Thyroid gland (tissue), 4 donors: ENCODE measurements around the gene KIF27. TPM values are rescaled to one million over a fixed set of nuclear protein-coding genes. Genes with fewer than 3 reads are reported as not detected.
A peak's percentile ranks its signal among the peaks of the same experiment; 100 is the strongest.
"Not testable (repeated sequence)": the region's sequence is repeated elsewhere in the genome, so short reads cannot be mapped to it uniquely, and the experiment has no call there.

Experiments
- DNase-seq, 2 donors: peaks; one replicate each; pipeline ENCODE4 v3.0.0-alpha.2; 2019
- H3K27ac ChIP-seq, 3 donors: fragments of 200-600 bp; sonication (generic); 1 replicate in 2 of 3; 2 replicates in 1 of 3; pipeline ENCODE4 v1.5.1; 2016 to 2019; ENCODE audit warnings: mild to moderate bottlenecking in 1 of 3, moderate library complexity in 1 of 3
- H3K27me3 ChIP-seq: fragments of 200-600 bp; sonication (generic); one replicate; pipeline ENCODE4 v1.5.1; 2019
- H3K36me3 ChIP-seq, 2 donors: fragments of 200-600 bp; sonication (generic); one replicate each; pipeline ENCODE4 v1.5.1; 2016 to 2019
- H3K4me1 ChIP-seq, 2 donors: fragments of 200-600 bp; sonication (generic); one replicate each; pipeline ENCODE4 v1.5.1; 2017 to 2019
- H3K4me3 ChIP-seq, 3 donors: fragments of 200-600 bp; sonication (generic); replicated peaks in 1 of 3; 1 replicate in 2 of 3; 2 replicates in 1 of 3; pipeline ENCODE4 v1.5.1; 2016; ENCODE audit warnings: mild to moderate bottlenecking in 1 of 3
- H3K9me3 ChIP-seq: fragments of 200-600 bp; sonication (generic); one replicate; pipeline ENCODE4 v1.5.1; 2017
- POLR2A ChIP-seq, 2 donors: fragments of 450-650 bp; IDR thresholded peaks; one replicate each; pipeline ENCODE4 v1.6.1; 2017; ENCODE audit warnings: antibody characterized with exemption in 2 of 2, mild to moderate bottlenecking in 2 of 2, moderate library complexity in 1 of 2
- WGBS, 2 donors: methylation state at CpG; one replicate each; pipeline ENCODE4 v1.1.5; 2017; 5-methylcytosine and 5-hydroxymethylcytosine counted together
- intact Hi-C: fragments of 100-400 bp; cut with DNase I; formaldehyde crosslinking; loops from one replicate; pipeline ENCODE4 v1.15.1; 2023
- total RNA-seq, 4 donors: library from RNA; depleted of rRNA; stranded (reverse); fragments of >200 nt; gene quantifications; one replicate each; pipeline ENCODE4 v1.2.3, GENCODE V29; 2016
- TF ChIP-seq, protein P1 (sequence below), 6 experiments: fragments of 200-600 bp in 3 of 6; fragments of 450-650 bp in 3 of 6; sonication (generic) in 3 of 6; IDR thresholded peaks; one replicate each; pipeline ENCODE4 v1.5.1; 2016 to 2019; ENCODE audit warnings: antibody characterized with exemption in 6 of 6, mild to moderate bottlenecking in 2 of 6, inconsistent platforms in 1 of 6, moderate library complexity in 1 of 6

The KIF27 gene
- total RNA-seq, 4 donors from 2014 or later = 17.6 to 28.2 (median 19.2) TPM

DNA sequence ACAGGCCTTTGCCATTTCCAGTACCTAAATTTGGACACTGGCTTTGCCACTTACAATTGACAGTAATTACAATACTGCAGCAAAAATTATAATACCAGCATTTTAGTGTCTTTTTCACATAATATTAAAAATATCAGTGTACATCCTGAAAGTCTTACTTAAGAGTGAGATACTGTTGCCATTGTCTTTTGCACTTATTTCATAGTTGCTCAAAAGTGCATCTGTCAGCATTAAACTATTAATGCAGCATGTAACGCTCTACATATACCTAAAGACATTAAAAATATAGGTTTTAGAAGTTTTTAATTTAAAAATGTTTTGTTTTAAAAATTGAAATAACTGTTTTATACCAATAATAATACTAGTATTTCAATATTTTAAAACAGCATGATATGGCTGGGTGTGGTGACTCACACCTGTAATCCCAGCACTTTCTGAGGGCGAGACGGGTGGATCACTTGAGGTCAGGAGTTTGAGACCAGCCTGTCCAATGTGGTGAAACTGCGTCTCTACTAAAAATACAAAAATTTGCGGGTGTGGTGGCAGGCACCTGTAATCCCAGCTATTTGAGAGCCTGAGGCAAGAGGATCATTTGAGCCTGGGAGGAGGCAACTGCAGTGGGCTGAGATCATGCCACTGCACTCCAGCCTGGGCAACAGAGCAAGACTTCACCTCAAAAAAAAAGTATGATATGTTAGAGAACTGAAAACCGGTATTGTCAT is 39.4 kb downstream of the KIF27 start:
- intact Hi-C loops, H3K9me3 ChIP-seq: not testable (repeated sequence)

DNA sequence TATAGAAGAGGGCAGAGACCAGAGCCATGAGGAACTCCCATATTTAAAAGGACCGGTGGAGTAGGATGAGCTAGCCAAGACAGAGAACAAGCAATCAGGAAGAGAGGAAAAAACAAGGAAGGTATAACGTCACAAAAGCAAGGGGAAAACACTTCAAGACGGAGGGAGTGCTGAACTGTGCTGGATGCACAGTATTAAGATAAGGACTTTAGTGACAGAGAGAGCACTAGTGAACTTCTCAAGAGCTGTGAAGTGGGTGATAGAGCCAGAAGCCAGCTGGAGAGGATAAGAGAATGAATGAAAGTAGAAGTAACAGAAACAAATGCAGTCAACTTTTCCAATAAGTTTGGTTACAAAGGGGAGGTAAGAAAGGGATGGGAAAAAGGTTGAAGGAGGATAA is 45.7 kb downstream of the KIF27 start:
- DNase-seq, intact Hi-C loops: not testable (repeated sequence)

More for the DNA sequence above, 39.4 kb downstream of the KIF27 start:
- H3K4me1 ChIP-seq, H3K27me3 ChIP-seq, H3K27ac ChIP-seq, H3K36me3 ChIP-seq, DNase-seq, H3K4me3 ChIP-seq: not testable (repeated sequence)
- 97 to 99% methylated on average over 6 of the region's 6 CpGs for WGBS, 2 donors

DNA sequence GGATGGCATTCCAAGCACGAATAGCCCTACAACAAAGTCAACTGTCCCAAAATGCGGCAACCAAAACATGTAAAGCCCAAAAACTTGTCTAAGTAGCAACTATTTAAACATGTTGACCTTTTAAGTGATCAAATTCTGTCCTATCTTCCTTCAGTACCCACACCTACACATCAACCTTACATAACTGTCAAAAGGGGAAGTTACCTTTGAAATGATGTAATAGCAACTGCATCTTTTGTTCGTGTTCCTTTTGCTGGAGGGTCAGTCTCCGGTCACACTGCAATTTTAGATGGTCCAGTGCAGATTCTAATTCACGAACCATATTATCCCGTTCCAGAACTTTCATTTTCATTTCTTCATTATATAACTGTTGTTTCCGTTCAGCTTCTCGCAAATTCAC is 71.3 kb downstream of the KIF27 start:
- H3K27ac ChIP-seq, DNase-seq, H3K36me3 ChIP-seq, intact Hi-C loops, H3K9me3 ChIP-seq, H3K4me3 ChIP-seq, H3K4me1 ChIP-seq, H3K27me3 ChIP-seq: not testable (repeated sequence)
- 92 to 96% methylated on average over 8 of the region's 8 CpGs for WGBS, 2 donors

More for the DNA sequence above, 45.7 kb downstream of the KIF27 start:
- H3K27me3 ChIP-seq, H3K9me3 ChIP-seq, H3K36me3 ChIP-seq, H3K4me1 ChIP-seq, H3K27ac ChIP-seq, H3K4me3 ChIP-seq: not testable (repeated sequence)
- WGBS, 2 donors = 65 to 79% methylated on average over 3 of the region's 3 CpGs

DNA sequence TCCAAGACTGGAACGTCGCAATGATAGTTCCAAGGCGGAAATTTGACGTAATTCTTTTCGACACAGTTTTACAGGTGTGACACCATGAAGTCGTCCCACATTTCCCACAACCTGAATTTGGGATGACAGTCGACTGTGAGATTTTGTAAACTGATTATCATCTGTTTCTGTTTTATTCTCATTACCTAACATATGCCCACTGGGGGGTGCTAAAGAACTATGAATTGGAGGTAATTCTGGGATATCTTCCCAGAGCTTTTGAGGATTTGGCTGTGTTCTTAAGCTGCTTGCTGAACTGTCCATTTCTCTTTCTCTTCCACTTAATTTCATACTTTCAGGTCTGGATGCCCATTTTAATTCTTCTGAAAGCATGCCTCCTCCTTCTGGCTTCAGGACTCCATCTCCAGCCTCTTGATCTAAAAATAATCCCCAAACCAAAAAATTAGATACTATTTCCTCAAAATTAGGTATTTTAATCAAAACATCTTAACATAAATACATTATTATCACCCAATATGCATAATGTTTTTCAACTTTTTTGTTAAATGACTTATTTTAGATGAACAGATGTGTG is 84.1 kb downstream of the KIF27 start:
- H3K9me3 ChIP-seq, DNase-seq, H3K27me3 ChIP-seq, H3K4me1 ChIP-seq, H3K4me3 ChIP-seq, H3K36me3 ChIP-seq, H3K27ac ChIP-seq, intact Hi-C loops: not testable (repeated sequence)
- 79 to 82% methylated on average over 7 of the region's 7 CpGs for WGBS, 2 donors
- TF ChIP-seq, protein P1, sequence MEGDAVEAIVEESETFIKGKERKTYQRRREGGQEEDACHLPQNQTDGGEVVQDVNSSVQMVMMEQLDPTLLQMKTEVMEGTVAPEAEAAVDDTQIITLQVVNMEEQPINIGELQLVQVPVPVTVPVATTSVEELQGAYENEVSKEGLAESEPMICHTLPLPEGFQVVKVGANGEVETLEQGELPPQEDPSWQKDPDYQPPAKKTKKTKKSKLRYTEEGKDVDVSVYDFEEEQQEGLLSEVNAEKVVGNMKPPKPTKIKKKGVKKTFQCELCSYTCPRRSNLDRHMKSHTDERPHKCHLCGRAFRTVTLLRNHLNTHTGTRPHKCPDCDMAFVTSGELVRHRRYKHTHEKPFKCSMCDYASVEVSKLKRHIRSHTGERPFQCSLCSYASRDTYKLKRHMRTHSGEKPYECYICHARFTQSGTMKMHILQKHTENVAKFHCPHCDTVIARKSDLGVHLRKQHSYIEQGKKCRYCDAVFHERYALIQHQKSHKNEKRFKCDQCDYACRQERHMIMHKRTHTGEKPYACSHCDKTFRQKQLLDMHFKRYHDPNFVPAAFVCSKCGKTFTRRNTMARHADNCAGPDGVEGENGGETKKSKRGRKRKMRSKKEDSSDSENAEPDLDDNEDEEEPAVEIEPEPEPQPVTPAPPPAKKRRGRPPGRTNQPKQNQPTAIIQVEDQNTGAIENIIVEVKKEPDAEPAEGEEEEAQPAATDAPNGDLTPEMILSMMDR (IDR thresholded peaks at IDR 0.05) = peak in 1 of 6 experiments; percentile 10

DNA sequence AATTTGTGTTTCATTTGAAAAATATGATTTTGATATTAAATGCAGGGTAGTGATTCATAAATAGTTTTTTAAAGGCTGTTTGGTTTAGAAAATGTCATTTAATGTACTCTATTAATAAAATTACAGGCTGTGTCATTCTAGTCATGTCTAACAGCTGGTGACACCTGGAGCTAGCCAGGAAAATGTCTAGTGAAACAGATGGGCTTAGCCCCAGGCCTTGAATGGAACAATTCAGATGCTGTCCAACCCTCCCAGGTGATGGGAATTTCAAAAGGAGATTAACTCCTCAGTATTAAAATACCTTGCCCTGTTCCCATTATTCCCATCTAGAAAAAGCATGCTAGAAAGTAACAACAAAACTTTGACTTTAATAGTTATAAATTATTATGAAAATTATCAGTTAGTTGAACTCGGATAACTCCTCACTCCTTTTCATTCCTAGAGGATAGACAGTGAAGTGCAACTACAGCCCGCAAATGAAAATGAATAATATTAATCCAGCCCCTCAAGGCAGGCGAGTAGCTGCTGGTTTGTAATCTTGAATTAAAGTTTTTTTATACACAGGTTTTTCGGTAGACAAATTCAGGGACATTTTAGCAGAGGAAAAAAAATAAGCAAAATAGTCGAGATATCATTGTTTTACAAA is 90.7 kb downstream of the KIF27 start:
- H3K9me3 ChIP-seq, H3K36me3 ChIP-seq, H3K4me1 ChIP-seq, DNase-seq, intact Hi-C loops, H3K27me3 ChIP-seq, H3K27ac ChIP-seq, H3K4me3 ChIP-seq: not testable (repeated sequence)
- 84 to 92% methylated on average over 5 of the region's 5 CpGs for WGBS, 2 donors

DNA sequence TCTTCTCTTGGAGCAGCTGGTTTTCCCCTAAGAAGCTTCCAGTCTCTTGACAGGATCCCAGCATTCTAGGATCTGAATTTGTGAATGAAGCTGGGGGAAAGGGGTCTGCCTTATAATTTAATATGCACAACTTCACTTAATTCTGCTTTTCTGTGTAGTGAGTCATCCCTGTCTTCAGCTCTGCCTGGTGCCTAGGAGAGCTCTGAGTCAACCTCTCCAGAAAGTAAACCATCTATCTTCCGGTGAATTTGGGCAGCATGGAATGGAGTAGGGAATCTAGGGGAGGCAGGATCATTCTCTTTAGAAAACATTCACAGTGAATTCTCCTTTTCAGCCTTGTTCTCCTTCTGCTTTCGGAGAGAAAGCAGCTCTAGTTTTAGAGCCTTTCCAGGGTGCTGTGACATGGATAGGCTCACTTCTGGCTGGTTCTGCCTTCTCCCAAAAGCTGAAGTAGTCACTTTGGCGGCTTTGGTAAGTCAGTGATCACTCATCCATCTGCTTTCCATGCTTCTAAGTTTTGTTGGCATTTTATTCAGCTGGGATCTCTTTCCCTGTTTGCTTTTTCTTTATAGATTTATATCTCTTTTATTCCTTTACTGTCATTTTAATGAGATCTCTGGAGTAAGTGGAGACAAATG is 96.1 kb downstream of the KIF27 start:
- H3K27me3 ChIP-seq, intact Hi-C loops, H3K9me3 ChIP-seq, H3K36me3 ChIP-seq, H3K27ac ChIP-seq, H3K4me1 ChIP-seq, H3K4me3 ChIP-seq, DNase-seq: not testable (repeated sequence)
- 85 to 95% methylated on average over 3 of the region's 3 CpGs for WGBS, 2 donors

DNA sequence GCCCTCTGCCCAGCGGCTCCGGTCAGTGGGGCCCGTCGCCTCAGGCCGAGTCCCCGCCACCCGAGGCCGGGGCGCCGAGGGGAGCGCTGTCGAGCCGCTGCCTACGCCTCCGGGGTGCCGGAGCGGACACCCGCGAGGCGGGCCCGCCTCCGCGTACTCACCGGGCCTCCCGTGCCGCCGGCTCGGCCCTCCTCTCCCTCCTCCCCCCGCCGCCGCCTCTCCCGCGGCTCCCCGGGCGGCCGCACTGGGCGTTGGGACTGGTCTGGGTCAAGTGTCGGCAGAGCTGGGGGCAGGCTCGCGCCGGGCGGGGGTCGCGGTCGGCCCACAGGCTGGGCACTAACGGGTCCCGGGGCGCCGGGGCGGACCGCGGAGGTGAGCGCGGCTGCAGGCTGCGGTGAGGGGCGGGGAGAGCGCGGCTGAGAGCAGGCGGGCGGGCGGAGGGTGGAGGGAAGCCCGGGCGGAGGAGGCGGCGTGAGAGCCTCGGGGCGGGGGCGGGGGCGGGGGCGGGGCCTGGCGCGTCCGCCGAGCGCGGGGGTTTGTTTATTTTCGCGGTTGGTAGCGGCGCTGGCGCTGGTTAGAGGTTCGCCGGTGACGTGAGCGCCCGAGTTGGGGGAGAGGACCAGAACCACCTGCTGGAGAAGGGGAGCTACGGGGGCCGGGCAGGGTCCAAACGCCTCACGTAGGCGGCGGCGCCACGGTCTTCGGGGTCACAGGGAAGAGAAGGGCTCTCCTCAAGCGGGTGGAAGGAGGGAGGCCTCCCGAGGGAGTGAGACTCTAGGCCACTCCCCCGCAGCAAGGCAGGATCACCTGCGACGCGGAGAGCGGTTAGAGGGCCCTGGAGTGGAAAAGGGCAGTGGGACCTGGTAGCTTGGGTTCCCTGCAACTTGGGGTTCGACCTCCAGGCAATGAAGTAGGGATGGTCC is 103.6 kb downstream of the KIF27 start, which contains the start of gene GKAP1:
Gene GKAP1 (minus strand): TSS at position 414 of the 923 bp plus-strand sequence. CDS start 11,252 bp downstream, outside the sequence.
- peak; percentile 85 to 89 for DNase-seq
- H3K27me3 ChIP-seq, intact Hi-C loops, H3K4me1 ChIP-seq, H3K36me3 ChIP-seq, H3K9me3 ChIP-seq: not testable (repeated sequence)
- H3K27ac ChIP-seq = peak within 1 kb of the TSS; percentile 73 to 87 (median 86)
- peak in 1 of 2 donors; percentile 50 for TF ChIP-seq POLR2A (IDR thresholded peaks at IDR 0.05)
- TF ChIP-seq, protein P1 (IDR thresholded peaks at IDR 0.05) = peak in 3 of 6 experiments; percentile 21 to 40 (median 27)
- H3K4me3 ChIP-seq = peak within 1 kb of the TSS; percentile 33 to 69 (median 46)
- WGBS, 2 donors = 1 to 5% methylated on average over 12 to 14 of the region's 103 CpGs

DNA sequence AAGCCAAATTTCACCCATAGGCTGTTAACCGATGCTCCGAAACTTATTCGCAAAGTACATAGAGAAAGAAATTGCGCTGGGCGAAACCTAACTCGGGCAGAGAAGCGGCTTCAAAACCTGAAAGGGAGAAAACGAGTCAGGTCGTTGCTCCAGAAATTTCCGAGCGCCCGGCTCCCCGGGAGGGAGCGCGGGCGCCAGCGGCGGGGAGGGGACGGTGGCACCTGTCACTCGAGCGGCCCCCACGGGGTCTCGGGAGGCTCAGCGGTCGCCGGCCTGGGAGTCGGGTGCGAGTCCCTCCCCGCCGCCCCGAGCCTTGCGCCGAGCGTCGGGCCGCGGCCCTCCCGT is 104.2 kb downstream of the KIF27 start:
- intact Hi-C loops, H3K4me1 ChIP-seq, H3K9me3 ChIP-seq, H3K27me3 ChIP-seq, H3K36me3 ChIP-seq: not testable (repeated sequence)
- H3K27ac ChIP-seq = peak overlapping the region; percentile 73 to 87 (median 86)
- WGBS, 2 donors = 0% methylated on average over 7 to 16 of the region's 38 CpGs
- peak overlapping the region; percentile 33 to 69 (median 46) for H3K4me3 ChIP-seq
- DNase-seq = peak in 1 of 2 donors; percentile 24

DNA sequence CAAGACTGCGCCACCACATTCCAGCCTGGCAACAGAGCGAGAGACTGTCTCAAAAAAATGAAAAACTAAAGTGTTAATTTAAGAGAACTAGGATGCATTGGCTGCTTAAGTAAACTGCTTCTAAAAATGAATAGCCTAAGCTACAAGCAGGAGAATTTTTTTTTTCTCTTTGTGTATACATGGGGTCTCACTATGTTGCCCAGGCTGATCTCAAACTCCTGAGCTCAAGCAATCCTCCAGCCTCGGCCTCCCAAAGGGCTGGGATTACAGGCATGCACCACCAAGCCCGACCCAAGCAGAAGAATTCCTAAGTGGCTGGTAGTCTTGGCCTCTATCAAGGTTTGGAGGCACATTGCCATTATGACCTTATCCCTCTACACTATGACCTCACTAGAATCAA is 106.1 kb downstream of the KIF27 start:
- WGBS, 2 donors = 95 to 100% methylated on average over 4 of the region's 4 CpGs
- H3K4me3 ChIP-seq, H3K36me3 ChIP-seq, intact Hi-C loops, H3K27ac ChIP-seq, DNase-seq, H3K9me3 ChIP-seq, H3K4me1 ChIP-seq, H3K27me3 ChIP-seq: not testable (repeated sequence)
